NCI-H1436 treated with DMSO at 0.1 percent for 48 hours (cell line): ENCODE data around the gene RBPJ.
A peak's percentile ranks its signal among the peaks of the same experiment; 100 is the strongest.

Source experiments
- DNase-seq: peaks from one replicate; lab custom pipeline; 2025; lab: John Stamatoyannopoulos, UW

The RBPJ gene

DNA sequence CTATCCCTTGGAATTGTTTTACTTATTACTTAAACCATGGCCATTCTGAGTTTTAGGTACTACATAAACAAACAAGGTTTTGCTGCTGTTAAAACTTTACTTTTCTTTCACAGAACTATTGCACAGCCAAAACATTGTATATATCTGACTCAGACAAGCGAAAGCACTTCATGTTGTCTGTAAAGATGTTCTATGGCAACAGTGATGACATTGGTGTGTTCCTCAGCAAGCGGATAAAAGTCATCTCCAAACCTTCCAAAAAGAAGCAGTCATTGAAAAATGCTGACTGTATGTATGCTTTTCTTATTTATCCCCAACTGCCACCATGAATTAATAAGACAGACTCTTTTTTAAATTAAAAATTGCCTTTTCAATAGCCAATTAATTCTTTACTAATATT, 99.6 kb downstream of the RBPJ start:
- no peak for DNase-seq

DNA sequence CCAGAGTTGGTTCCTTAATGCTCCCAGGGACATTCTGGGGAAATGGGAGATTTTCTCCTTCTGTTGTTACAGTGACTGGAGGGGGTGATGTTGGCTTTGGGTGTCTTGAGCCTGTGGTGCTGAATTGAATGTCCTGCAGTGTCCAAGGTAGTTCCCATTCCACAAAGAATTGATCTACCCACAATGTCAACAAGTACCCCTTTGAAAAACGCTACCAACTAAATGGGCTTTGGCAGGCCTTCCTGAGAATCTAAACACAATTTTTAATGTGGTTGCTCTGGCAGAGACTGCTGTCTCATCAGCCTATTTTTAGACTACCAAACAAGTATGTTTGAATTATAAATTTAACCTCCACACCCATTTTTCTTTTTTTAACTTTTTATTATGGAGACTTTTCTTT, 100.1 kb downstream of the RBPJ start:
- no peak for DNase-seq

DNA sequence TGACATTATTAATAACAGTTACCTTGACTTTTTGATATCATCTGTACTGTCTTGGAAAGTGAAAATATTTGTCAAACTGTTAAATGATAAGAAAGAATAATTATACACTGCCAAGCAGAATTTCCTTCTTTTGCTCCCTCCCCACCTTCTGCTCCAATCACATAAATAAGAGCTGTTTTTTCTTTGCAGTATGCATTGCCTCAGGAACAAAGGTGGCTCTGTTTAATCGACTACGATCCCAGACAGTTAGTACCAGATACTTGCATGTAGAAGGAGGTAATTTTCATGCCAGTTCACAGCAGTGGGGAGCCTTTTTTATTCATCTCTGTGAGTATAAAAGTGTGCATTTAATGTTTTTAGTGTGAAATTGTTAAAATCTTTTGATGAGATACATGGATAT, 103.3 kb downstream of the RBPJ start:
- DNase-seq = no peak

DNA sequence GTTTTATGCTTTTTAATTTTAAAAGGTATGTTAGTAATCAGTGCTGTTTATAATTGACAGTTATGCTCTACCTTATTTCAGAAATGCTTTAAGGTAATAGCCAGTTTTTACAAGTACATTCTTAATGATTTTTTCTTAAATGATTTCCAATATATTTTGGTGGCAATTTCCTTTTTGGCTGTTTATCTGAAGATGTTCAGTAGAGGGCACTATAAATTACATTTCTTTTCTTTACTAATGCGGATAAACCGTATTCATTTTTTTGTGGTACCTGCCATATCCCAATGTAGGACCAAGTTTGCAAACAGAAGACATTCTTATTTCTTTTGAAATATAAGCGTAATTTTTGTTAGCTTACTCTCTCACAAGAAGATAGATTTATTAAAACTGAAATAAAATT, 104.0 kb downstream of the RBPJ start:
- DNase-seq = no peak

DNA sequence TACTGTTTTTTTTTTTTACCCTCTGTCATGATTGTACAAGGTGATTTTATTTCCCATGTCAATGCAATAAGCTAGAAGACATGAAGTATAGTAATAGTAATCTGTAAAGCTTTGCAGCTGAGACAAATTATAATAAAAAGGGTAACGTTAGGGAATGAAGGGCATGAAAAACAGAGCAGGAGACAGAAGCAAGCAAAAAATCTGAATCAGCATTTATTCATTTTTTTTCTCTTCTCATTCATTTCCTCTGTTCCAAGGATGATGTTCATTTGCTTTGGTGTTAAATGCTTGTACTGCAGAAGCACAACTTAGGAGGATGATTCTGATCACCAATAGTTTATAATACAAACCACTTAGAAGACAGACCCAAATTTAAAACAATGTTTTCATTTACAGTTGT, 105.1 kb downstream of the RBPJ start:
- DNase-seq = no peak

DNA sequence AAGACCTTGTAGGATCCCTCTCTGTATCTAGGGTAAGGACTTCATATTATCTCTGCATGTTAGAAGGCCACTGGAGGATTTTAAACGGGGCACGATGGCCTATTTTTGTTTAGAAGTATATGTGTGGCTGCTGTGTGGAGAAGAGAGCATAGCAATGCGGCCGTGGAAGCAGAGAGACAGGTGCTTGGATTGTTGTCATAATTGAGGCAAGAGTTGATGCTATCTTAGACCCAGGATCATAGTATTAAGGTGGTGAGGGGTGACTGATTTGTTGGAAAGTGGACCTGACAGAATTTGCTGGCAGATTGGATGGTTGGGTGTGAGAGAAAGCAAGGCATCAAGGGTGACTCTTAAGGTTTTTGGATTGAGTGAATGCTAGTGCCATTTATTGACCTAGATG, 106.1 kb downstream of the RBPJ start:
- no peak for DNase-seq

DNA sequence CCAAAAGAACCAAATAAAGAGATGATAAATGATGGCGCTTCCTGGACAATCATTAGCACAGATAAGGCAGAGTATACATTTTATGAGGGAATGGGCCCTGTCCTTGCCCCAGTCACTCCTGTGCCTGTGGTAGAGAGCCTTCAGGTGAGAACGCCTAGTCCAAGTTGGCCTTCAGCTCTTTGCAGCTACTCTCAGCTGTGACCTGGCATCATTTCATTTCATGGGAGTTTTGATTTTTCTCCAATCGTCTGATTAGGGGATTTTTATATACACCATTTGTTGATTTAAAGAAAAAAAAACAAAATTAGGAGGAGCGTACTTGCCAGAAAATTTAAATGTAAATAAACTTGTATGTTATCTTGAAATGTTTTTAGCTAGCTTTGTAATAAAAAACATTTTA, 109.1 kb downstream of the RBPJ start:
- no peak for DNase-seq

DNA sequence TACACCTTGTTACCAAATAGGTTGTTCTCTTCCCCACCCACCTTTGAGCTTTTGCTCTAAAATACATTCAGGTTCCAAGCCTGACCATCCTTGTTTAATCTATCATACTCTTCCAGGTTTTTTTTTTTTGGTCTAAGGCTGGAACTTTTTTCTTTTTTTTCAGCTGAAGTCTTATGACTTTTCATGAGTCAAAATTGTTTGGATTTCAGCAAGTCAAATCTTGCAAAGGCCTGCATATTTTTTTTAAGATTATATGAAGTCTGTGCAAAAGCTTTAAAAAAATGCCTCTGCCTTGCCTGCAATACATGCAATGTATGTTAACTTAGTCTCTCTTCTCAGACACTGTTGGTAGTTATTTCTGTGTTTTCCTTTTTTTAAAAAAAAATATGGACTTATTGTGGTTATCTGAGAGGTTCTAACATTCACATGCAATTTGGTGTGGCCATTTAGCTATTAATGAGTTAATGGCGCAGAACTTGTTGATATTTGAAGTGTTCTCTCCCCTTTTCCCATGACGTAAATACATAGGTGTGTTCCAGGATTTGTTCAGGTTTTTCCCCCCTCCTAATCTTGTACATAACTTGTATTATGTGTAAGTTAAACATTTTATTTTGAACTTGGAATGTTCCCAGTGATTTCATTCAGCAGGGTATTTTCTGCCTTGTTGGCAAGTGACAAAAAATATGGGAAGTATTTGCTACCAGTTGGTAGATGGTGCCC, 110.8 kb downstream of the RBPJ start:
- no peak for DNase-seq

DNA sequence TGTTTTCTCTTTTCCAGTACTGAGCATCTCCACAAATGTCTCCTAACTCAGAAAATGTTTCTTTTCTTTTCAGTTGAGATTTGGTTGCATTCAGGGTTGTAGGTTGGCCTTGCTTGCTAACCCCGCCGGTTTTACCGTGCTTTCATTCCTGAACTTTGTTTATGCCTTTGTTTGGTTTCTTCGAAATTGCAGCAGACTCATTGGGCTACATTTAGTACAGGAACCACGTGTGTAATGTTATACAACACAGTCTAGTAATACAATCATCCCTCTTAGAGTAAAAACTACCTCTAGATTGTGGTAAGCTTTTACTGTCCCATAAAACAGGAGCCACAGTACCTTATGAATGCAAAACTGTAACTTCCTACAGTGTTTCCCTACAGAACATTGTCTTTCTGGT, 111.6 kb downstream of the RBPJ start:
- no peak for DNase-seq

DNA sequence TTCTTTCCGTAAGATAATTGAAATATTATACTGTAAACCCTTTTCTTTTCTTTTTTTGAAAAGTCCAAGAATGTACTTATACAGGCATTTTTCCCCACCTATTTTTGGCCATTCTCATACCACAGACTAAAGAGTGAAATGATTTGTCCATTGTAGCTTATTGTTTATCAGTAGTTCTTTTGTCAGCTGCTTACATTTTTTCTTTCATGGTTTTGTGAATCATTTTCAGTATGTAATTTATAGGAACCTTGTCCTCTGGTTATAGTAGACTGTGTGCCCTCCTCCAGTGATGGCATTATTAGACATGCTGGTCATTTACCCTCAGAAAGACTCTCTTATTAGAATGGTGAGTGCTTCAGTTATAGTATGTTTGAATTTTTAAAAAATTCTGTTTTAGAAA, 112.7 kb downstream of the RBPJ start:
- DNase-seq = no peak

DNA sequence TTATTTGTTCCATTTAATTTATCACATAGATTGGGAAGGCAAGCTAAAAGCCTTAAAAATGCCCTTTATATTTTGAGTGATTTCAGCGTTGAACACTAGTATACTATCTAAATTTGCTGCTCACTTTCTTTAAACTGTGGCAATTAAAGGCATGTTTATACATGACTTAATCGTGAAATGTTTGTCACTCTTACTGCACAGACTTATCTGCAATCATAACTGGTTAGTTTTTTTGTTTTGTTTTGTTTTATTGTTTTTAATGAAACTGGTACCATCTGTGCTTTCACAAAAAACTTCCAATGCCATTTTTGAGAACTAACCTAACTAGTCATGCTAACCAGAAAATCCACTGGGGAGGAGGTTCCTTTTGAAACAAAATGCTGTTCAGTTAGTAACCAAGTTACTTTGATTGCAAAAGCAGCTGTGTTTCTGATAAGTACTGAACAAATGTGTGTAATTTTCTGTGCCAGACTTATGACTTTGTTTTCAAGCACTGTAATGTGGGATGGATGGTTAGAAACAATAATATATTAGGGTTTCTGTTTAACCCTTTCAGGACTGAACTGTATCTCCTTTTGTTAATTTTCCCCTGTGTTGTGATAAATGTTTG, 113.3 kb downstream of the RBPJ start:
- DNase-seq = no peak

DNA sequence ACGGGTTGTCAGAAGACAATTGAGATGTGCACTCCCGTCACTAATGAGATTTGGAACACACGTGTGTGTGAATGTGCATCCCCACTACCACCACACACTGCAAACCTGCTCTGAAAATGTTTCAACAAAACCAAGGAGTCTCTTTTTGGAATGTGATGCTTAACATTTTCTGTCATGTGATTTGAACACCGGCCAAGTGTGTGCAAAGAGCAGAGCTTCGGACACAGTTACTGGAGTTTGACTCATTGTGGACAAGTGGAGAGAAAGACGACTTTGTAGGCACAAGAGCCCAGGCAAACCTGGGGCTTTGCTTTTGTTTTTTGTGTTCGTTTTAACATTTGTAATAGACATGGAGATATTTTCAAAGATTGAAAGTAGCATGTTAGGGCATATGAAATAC, 120.3 kb downstream of the RBPJ start:
- no peak for DNase-seq

DNA sequence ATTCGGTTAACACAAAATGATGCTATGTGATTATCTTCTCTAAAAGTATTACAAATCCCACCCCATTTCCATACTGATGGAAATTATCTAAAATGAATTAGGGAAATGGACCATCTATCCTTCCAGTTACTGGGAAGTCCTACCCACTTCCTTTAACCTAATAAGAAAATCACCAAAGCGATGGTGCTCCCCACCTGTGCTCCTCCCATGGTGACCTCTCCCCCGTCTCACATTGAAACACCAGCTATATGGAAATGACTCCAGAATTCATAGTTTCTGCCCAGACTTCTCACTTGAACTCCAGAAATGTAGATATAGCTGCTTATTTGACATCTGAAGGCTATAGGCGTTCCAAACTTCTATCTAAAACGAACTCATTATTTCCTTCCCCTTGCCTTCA, 121.0 kb downstream of the RBPJ start:
- no peak for DNase-seq

DNA sequence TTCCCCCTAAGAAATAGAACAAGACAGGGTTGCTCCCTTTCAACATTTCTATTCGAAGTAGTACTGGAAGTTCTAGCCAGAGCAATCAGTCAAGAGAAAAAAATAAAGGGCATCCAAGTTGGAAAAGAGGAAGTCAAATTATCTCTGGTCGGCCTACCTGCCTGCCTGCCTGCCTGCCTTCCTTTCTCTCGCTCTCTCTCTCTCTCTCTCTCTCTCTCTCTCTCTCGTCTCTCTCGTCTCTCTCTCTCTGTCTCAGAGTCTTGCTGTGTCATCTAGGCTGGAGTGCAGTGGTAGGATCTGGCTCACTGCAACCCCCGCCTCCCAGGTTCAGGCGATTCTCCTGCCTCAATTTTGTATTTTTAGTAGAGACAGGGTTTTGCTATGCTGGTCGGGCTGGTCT, 126.6 kb downstream of the RBPJ start:
- no peak for DNase-seq

DNA sequence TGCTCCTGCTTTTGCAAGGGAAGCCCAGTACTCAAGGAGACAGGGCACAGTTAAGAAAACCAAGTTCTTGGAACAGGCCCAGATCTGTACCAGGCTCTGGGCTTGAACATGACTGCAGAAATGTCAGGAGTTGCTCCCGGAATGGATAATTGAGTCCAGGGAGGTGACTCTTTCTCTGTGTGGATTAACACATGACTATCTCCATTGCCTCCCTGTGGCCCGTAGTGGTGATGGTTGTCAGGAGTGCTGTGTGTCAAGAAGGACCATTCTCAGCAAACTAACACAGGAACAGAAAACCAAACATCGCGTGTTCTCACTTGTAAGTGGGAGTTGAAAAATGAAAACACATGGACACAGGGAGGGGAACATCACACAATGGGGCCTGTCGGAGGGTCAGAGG, 129.6 kb downstream of the RBPJ start:
- no peak for DNase-seq

DNA sequence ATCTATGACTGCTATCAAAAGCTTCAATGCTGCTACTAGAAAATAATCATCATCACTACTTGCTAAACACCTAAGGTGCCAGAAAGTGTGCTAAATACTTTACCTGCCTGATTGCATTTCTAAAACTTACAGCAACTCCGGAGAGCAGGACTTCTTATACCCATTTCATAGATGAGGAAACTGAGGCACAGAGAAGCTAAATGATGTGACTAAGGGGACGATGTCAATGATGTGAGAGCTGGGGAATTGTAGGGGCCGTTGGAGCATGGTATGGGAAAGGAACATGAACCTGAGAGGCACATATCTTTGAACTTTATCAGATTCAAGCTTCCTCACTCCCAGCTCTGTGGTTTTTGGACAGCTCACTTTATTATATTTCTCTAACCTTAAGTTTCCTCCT, 130.8 kb downstream of the RBPJ start:
- no peak for DNase-seq

DNA sequence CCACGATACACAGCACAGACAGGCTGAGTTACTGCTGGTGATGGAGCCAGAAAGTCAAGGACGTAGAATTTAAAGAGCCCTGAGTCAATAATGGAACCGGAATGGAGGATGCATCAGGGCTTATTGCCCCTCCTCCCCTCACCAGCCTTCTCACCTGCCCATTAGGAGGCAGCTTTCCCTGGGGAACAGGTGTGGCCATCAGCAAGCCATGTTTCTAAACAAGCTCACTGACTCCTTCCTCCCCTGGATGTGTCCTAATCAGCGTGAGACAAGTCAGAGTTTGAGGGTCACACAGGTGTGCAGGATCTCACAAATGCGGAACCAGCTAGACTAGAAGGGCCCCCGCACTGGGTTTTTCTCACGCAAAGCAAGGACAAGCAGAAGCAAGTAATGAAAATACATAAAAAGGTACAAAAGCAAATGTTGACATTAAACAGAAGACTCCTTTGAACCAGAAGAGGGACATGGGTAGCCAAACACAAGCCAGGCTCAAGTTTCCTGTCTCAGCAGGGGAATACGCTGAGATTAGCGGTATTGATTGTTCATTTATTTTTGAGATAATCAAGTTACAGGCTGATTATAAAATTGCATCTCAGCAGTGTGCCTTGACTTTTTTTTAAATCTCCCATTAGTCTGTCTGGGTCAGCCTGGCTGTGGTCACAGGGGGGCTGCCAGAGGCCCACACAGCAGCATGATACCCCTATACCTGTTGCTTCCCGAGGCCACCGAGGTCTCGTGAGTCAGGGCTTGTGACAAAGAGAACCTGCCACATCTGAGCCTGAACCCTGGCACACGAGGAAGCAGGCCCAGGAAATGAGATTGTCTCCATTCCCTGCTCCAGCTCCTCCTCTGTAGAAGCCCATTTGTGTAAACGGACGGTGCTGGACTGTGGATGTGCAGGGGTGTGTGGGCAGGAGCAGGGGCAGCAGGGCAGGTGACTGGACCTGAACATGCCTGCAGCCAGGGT, 132.0 kb downstream of the RBPJ start:
- DNase-seq = peak; percentile 75

DNA sequence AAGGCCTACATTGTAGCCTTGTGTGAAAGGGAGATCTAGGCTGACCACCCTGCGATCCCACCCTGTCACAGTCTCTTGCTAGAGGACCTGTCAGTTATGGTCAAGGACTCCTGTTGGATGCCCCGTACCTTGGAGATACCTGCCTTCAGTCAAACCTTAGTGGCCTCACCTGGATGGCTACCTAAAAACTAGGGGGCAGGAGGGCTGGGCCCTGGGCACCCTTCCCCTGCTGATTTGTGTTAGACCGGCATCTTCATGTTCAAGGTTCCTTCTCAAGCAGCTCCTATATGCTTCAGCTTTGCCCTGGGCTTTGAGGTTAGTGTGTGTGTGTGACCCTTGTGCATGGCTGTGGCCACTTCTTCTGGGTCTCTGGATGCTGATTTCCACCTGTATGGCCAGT, 134.1 kb downstream of the RBPJ start:
- no peak for DNase-seq

DNA sequence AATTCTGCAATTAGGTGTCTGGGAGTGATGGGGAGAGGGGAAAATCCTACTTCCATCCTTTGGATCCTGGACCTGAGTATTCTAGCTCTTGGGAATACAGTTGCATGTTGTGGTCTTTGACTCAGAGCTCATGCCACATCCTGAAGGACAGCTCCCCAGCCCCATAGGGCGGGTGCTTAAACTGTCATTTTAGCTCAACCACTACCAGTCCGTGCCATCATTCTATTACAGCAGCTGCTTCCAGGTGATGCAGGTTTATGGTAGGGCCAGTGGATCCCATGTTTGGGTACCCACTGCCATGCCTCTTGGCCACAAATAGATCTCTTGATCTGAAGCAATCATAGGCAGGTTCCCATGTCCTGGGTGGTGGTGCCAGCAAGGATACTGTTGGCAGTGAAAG, 134.8 kb downstream of the RBPJ start:
- DNase-seq = no peak

DNA sequence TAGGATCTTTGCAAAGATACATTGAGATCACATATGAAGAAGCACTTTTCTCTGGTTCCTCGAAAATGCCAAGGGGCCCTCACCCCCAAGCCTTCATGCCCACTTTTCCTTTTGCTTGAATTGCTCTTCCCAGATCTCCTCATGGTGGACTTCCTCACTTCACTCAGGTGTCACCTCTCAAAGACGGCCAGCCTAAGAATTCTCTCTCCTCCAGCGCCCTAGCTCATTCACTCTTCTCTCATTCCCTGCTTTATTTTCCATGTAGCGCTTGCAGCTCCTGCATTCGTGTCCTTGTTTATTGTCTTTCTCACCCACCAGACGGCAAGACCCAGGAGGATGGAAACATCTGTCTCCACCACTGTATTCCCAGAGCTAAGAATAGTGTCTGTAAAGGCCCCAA, 136.6 kb downstream of the RBPJ start:
- no peak for DNase-seq

DNA sequence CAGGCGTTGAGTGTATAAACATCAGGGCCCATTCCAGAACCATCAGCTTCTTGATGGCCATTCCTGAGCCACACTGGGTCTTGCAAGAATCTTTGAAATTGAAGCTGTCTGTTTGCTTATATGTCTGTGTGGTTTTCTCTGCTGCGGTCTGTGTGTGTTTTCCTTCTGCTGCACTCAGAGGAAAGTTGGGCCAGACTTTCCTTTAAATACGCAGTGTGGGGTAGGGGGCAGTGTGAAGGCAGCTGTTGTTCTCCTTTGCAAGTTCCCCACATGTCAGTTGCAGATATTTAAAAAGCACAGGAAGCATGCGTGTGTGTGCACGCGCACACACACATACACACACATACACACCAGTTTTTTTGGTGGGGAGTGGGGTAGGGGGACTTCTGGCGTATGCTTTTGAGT, 137.3 kb downstream of the RBPJ start:
- DNase-seq = no peak

DNA sequence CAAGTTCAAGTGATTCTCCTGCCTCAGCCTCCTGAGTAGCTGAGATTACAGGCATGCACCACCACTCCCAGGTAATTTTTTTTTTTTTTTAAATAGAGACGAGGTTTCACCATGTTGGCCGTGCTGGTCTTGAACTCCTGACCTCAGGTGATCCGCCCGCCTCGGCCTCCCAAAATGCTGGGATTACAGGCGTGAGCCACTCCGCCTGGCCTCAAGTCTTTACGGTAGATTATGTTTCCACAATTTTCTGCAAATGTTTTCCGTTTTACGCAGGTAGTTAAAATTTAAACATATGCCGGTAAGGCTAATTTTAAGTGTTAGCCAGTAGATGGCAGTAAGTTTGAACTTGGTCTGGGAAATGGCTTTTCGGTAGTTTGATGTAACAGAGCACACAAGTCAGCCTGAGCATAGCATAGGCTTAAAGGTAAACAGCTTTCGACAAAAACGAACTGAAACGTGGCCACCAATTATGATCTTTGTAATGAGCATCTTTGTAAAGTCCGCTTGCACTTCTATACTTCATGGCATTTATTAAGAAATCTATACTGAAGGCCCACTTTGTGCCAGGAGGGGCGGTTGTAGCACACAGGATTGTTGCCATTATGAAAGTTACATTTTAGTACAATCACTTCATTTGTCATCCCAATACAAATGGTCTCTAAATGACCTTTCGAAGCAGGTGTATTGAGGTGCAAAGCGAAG, 138.4 kb downstream of the RBPJ start:
- peak; percentile 37 for DNase-seq
